ENCODE results near the gene YES1.

- TF ChIP-seq POLR2A (IDR thresholded peaks at IDR 0.05) (no peak), CTCF (IDR thresholded peaks at IDR 0.05 in 4 of 5, conservative IDR thresholded peaks at IDR 0.05 in 1 of 5) (no peak)
Measured at GRCh38 chr18:832085-832681, 20.1 kb upstream of the YES1 start.

All from gastrocnemius medialis (tissue), 4 donors.